ENCODE measurements around the gene CHRNE.
"Not testable (repeated sequence)": the region's sequence is repeated elsewhere in the genome, so short reads cannot be mapped to it uniquely, and the experiment has no call there.

Gene CHRNE

DNA sequence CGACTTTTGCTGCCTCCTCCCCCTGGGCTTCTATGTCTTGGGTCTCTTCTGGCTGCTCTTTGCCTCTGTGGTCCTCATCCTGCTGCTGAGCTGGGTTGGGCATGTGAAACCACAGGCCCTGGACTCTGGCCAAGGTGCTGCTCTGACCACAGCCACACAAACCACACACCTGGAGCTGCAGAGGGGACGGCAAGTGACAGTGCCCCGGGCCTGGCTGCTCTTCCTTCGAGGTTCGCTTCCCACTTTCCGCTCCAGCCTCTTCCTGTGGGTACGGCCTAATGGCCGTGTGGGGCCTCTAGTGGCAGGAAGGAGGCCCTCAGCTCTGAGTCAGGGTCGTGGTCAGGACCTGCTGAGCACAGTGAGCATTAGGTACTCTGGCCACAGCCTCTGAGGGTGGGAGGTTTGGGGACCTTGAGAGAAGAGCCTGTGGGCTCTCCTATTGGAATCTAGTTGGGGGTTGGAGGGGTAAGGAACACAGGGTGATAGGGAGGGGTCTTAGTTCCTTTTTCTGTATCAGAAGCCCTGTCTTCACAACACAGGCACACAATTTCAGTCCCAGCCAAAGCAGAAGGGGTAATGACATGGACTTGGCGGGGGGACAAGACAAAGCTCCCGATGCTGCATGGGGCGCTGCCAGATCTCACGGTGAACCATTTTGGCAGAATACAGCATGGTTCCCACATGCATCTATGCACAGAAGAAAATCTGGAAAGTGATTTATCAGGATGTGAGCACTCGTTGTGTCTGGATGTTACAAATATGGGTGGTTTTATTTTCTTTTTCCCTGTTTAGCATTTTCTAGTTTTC is 31.5 kb upstream of the CHRNE start:
- DNase-seq (ENCODE audit: low read depth) = peak; percentile 83
- TF ChIP-seq, protein P1, sequence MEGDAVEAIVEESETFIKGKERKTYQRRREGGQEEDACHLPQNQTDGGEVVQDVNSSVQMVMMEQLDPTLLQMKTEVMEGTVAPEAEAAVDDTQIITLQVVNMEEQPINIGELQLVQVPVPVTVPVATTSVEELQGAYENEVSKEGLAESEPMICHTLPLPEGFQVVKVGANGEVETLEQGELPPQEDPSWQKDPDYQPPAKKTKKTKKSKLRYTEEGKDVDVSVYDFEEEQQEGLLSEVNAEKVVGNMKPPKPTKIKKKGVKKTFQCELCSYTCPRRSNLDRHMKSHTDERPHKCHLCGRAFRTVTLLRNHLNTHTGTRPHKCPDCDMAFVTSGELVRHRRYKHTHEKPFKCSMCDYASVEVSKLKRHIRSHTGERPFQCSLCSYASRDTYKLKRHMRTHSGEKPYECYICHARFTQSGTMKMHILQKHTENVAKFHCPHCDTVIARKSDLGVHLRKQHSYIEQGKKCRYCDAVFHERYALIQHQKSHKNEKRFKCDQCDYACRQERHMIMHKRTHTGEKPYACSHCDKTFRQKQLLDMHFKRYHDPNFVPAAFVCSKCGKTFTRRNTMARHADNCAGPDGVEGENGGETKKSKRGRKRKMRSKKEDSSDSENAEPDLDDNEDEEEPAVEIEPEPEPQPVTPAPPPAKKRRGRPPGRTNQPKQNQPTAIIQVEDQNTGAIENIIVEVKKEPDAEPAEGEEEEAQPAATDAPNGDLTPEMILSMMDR (IDR thresholded peaks at IDR 0.05; ENCODE audit: insufficient read depth, low read depth, low read length, missing control alignments) = peak; percentile 16
- H3K4me3 ChIP-seq (ENCODE audit: low read depth, low read length) = no peak overlapping the region

DNA sequence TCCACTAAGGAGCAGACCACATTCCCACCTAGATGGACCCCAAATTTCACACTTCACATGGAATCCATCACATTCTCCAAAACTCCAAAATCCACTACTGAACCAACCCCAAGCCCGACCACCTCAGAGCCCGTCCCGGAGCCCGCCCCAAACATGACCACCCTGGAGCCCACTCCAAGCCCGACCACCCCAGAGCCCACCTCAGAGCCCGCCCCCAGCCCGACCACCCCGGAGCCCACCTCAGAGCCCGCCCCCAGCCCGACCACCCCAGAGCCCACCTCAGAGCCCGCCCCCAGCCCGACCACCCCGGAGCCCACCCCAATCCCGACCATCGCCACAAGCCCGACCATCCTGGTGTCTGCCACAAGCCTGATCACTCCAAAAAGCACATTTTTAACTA is 30.7 kb upstream of the CHRNE start:
- TF ChIP-seq, protein P1 (IDR thresholded peaks at IDR 0.05; ENCODE audit: insufficient read depth, low read depth, low read length, missing control alignments) = no peak

DNA sequence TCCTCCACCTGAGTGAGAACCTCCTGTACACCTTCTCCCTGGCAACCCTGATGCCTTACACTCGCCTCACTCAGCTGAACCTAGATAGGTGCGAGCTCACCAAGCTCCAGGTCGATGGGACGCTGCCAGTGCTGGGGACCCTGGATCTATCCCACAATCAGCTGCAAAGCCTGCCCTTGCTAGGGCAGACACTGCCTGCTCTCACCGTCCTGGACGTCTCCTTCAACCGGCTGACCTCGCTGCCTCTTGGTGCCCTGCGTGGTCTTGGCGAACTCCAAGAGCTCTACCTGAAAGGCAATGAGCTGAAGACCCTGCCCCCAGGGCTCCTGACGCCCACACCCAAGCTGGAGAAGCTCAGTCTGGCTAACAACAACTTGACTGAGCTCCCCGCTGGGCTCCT is 29.9 kb upstream of the CHRNE start:
- TF ChIP-seq, protein P1 (IDR thresholded peaks at IDR 0.05; ENCODE audit: insufficient read depth, low read depth, low read length, missing control alignments) = no peak
- no peak overlapping the region for H3K4me3 ChIP-seq (ENCODE audit: low read depth, low read length)
- DNase-seq (ENCODE audit: low read depth) = no peak

More for the DNA sequence above, 30.7 kb upstream of the CHRNE start:
- DNase-seq (ENCODE audit: low read depth) = no peak
- no peak overlapping the region for H3K4me3 ChIP-seq (ENCODE audit: low read depth, low read length)

DNA sequence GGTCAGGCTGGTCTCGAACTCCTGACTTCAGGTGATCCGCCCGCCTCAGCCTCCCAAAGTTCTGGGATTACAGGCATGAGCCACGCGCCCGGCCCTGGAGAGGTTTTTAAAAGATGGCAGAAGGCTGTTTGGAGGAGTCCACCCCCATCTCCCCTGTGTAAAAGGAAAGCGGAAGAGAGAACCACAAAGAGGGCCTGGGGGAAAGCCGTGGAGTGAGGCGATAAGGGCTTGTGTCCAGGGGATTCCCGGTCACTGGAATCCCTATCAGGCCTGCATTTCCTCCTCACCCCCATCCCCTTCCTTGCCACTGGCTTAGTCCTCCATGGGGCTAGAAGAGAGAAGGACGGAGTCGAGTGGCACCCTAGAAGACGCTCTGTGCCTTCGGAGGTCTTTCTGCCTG is 29.1 kb upstream of the CHRNE start, which contains the start of gene GP1BA:
Gene GP1BA, plus strand, starts transcription at position 315 of the 400 bp plus-strand sequence. CDS start 328 bp downstream, outside the sequence.
- TF ChIP-seq, protein P1 (IDR thresholded peaks at IDR 0.05; ENCODE audit: insufficient read depth, low read depth, low read length, missing control alignments) = no peak
- H3K4me3 ChIP-seq (ENCODE audit: low read depth, low read length) = peak within 1 kb of the TSS; percentile 20; the same call in 1 of the 2 replicates
- peak; percentile 57 for DNase-seq (ENCODE audit: low read depth)

DNA sequence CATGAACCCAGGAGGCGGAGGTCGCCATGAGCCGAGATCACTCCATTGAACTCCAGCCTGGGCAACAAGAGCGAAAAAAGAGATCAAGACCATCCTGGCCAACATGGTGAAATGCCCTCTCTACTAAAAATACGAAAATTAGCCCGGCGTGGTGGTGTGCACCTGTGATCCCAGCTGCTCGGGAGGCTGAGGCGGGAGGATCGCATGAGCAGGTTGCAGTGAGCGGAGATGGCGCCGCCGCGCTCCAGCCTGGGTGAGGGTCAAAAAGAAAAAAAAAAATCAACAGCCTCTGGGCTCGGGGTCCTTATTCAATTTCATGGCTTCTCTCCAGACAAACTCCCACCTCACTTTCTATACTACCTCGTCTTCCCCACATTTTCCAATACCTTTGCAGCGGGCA is 26.0 kb upstream of the CHRNE start:
- no peak overlapping the region for H3K4me3 ChIP-seq (ENCODE audit: low read depth, low read length)

GRCh38 chr17:4926577-4927335 is 23.9 kb upstream of the CHRNE start:
- H3K4me3 ChIP-seq (ENCODE audit: low read depth, low read length); DNase-seq (ENCODE audit: low read depth): not testable (repeated sequence)

More for the DNA sequence above, 26.0 kb upstream of the CHRNE start:
- DNase-seq (ENCODE audit: low read depth) = no peak
- TF ChIP-seq, protein P1 (IDR thresholded peaks at IDR 0.05; ENCODE audit: insufficient read depth, low read depth, low read length, missing control alignments) = no peak

DNA sequence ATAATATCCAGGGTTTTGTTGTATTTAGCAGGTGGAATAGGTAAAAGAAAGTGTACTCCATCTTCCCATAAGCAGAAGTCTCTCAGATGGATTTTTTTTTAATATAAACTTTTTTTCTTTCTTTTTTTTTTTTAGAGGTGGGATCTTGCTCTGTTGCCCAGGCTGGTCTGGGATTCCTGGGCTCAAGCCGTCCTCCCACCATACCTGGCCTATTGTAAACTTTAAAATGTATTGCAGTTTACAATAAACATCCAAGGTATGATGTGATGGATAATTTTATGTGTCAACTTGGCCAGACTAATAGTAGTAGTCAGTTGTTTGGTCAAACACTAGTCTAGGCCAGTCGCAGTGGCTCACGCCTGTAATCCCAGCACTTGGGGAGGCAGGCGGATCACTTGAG is 18.4 kb upstream of the CHRNE start:
- no peak overlapping the region for H3K4me3 ChIP-seq (ENCODE audit: low read depth, low read length)
- DNase-seq (ENCODE audit: low read depth) = no peak
- TF ChIP-seq, protein P1 (IDR thresholded peaks at IDR 0.05; ENCODE audit: insufficient read depth, low read depth, low read length, missing control alignments) = no peak

Data from GM12865 (cell line).